GM21360 (cell line): ENCODE data around the gene TRIM63.

ENCODE experiments used
- ATAC-seq: cut with Tn5 transposase; IDR thresholded peaks from one replicate; pipeline ENCODE4 v1.9.1; 2021; ENCODE audit warnings: mild to moderate bottlenecking, moderate library complexity; ENCODE audit not compliant: unreplicated experiment

Gene TRIM63

GRCh38 chr1:26035203-26035958 lies 32.0 kb downstream of the TRIM63 start:
- peak; percentile 85 for ATAC-seq

DNA sequence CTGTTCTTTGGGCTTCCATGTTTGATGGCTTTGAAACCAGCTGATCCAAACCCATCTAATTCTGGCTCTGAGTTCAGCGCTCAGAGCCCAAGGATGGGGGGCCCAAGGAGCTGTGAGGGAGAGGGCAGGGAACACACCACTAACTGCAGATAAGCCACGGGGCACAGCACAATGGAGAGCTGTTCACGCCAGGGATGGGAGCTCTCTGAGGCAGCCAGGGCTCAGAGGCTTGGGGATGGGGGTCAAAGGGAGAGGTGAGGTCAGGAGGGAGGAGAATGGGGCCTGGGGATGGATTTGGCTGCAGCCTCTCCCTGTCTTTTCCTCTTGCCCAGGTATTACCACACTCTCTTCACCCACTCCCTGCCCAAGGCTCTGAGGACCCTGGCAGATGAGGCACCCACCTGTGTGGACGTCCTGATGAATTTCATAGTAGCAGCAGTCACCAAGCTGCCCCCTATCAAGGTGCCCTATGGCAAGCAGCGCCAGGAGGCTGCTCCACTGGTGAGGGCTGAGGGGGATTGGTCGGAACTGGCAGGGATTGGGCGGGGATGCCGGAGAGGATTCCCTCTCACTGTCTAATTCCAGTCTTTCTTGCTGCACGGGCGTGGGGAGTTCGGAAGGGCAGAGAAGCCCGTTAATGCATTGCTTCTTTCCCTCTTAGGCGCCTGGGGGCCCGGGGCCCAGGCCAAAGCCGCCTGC lies 32.8 kb downstream of the TRIM63 start:
- ATAC-seq: no peak

DNA sequence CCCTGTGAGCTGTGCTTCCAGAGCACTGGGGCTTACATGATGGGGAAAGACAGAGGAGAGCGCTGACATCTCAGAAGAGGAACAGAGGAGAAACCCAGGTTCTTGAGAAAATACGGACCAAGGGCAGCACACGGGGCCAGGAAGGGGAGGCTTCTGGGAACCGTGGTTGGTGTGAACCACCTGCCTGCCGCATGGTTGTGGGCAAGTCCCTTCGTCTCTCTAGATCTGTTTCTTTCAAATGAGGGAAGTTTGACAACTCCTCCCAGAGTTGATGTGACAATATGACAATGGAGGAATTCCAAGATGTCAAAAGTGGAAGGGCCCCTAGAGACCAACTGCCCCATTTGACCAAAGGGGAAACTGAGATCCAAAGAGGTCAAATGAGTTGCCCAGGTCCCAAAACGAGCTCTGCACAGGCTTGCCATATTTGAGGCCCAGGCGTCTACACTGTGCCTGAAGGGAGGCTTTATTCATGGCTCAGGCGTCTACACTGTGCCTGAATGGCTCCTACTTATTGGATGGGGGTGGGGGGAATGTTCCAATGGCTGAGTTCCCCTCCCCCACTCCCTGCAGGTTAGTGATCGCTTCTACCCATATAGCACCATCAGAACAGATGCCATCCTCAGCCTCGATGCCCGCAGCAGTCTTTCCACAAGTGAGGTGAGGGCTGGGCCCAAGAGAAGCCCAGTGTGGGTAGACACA lies 34.6 kb downstream of the TRIM63 start:
- ATAC-seq: no peak

DNA sequence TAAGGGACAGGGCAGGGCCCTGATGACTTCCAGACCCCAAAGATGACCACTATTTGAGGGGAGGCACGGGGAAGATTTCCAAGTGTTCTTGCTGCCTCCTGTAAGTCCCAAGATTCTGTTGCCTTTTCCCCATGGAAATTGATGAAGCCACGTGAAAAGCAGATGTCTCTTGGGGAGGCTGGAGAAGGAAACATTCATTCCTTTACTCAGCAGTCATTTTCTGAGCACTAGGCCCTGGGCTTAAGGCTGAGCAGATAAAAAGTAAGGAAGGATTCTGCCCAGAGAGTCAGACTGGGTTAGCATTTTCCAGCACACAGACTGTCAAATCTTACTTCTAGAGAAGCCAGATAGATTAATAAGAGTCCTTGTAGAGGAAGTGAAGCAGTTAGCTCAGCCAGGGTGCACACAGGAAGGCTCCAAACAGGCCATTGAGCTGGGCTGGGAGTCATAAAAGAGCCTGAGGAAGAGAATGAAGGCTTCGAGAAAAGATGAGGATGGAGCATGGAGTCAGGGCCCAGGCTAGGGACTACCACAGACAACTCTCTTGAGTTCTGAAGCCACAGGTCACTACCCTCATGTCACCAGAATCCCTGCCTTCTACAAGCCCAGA lies 35.7 kb downstream of the TRIM63 start:
- no peak for ATAC-seq

DNA sequence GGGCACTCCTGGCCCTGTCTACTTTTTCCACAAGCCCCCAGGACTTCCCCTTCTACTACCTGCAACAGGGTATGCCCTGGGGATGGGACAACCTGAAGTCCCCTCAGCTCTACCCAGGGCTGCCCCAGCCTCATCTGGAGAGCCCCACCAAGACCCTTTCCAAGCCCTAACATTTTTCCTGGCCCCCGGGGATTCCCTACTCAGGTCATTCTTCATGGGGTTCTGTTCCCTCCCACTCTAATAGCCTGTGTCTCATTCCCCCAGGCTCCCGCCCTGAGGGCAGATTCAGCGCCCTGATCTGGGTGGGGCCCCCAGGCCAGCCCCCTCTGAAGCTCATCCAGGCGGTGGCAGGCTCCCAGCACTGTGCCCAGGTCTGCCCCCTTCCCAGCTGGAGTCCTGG lies 36.2 kb downstream of the TRIM63 start:
- no peak for ATAC-seq

- no peak for ATAC-seq
Observed at GRCh38 chr1:26029864-26030481, 37.5 kb downstream of the TRIM63 start.

DNA sequence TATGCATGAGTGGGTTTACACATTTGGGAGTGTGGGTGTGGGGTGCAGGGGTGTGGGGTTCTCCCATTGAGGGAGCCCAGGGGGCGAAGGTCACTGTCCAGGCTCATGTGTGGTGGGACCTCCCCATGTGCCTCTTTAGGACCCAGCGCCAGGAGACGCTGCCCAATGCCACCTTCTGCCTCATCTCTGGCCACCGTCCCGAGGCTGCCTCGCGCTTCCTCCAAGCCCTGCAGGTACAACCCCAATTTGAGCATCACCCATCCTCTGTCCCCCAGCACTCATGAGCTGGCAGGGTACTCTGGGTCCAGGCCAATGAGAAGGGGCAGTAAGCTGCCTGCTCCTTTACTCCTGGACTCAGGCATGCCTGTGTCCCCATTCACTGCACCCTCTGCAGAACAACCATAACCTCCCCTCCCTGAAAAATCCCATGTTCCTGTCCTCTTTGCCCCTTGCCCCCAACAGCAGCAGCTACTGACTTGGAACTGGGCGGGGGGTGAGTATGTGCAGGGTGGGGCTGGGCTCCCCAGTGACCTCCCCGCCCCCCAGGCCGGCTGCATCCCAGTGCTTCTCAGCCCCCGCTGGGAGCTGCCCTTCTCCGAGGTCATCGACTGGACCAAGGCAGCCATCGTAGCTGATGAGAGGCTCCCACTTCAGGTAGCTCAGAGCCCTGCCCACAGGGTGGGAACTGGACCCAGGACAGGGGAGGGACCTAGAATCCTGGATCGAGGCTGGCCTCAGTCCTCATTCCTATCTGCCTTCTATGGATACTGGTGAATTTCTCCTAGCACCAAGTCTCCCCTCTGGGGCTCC lies 38.2 kb downstream of the TRIM63 start:
- no peak for ATAC-seq

GRCh38 chr1:26028490-26028980 lies 38.9 kb downstream of the TRIM63 start:
- ATAC-seq: no peak

- no peak for ATAC-seq
Observed at GRCh38 chr1:26027716-26028489, 39.5 kb downstream of the TRIM63 start.

DNA sequence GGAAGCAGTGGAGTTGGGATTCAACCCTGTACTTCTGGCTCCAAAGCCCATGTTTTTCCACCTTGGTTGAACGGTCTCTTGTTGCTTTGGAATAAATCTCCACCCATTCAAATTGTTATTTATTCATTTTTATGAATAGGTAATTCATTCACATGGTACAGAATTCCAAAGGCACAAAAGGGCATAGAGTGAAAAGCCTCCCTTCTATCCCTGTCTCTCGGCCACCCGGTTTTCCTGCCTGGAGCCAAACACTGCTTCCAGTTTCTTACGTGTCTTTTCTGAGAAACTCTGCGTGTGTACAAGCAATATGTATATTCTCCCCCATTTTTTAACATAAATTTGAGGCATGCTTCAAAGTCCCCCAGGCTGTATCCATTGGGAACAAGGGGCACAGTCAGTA lies 41.9 kb downstream of the TRIM63 start:
- ATAC-seq: no peak

DNA sequence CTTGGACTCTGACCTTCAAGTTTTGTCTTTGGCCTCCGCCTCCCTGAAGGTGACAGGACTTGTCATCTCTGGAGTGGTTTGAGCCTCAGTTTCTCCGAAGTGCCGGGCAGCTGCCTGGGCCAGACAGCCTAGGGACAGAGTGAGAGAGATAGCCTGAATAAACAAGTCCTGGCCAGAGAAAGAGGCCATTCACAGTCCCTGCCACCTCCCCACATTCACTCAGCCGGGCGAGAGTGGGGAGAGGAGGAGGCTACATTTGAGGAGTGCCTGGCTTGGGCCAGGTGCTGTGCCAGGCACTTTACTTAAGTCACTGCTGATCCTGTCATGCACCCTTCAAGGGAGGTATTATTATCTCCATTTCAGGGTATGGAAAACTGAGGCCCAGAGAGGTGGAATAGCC lies 42.4 kb downstream of the TRIM63 start:
- ATAC-seq: no peak

- no peak for ATAC-seq
Observed at GRCh38 chr1:26023826-26024225, 43.6 kb downstream of the TRIM63 start.

GRCh38 chr1:26023009-26023408 lies 44.4 kb downstream of the TRIM63 start:
- no peak for ATAC-seq

- no peak for ATAC-seq
Observed at GRCh38 chr1:26022404-26022779, 45.0 kb downstream of the TRIM63 start.

DNA sequence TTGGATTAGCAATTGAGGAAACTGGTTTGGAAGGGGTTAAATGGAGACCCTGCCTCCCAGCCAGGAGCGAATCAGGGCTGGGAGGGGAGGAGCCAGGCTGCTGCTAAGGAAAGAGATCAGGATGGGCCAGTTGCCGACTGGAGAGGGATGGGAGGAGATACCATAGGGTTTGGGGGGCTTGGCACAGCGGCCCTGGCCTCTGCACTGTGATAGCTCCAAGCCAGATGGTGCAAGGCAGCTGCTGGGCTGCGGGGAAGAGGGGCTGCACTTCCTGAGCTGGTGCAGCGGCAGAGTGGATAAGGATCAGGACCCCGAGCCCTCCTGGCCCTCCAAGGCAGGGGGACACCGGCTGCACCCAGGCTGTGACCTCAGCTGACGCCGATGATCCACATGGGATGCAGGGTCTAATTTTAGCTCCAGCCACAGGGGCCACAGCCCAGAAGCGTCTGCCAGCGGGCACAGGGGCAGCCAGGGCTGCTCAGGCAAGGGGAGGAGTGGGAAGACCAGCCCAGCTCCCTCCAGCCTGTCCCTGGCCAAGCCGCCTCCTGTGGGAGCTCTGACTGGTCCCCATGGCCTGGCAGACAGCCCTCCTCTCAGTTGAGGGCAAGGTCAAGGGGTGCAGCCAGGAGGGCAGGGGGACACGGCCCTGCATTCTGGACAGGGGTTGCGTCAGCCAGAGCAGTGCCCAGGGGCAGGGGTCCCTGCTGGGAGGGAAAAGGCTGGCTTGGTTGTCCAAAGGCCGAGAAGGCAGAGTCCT lies 45.6 kb downstream of the TRIM63 start, which contains the start of gene EXTL1:
TSS of gene EXTL1 (plus strand) at position 129 of the 757 bp plus-strand sequence. CDS start 872 bp downstream, outside the sequence.
- ATAC-seq: no peak

- ATAC-seq: no peak
Observed at GRCh38 chr1:26020941-26021646, 46.3 kb downstream of the TRIM63 start.

- ATAC-seq: no peak
Observed at GRCh38 chr1:26020330-26020768, 47.1 kb downstream of the TRIM63 start.
